ENCODE data around the gene NXPH1. TPM values are rescaled to one million over a fixed set of nuclear protein-coding genes. Genes with fewer than 3 reads are reported as not detected.

NXPH1 gene
- total RNA-seq, result not detected in 2 replicates

- no peak for TF ChIP-seq CTCF (IDR thresholded peaks at IDR 0.05; ENCODE audit: extremely low read depth, low read depth, low read length)
These were observed at the start of gene NXPH1 for GRCh38 chr7:8433477-8434289. Gene NXPH1, plus strand, starts transcription at chr7:8433609.

GRCh38 chr7:8384901-8385300 lies 48.5 kb upstream of the NXPH1 start:
- DNase-seq (ENCODE audit: insufficient read length, low spot score, missing footprints), result no peak
- H3K4me1 ChIP-seq (ENCODE audit: insufficient read depth, low read length), result no peaks in the 10 kb centered on the region
- no peaks in the 10 kb centered on the region for H3K27me3 ChIP-seq (ENCODE audit: insufficient read depth, low read length)
- H3K9me3 ChIP-seq (ENCODE audit: low read depth, low read length), result no peaks in the 10 kb centered on the region
- no peak overlapping the region for H3K4me2 ChIP-seq (ENCODE audit: insufficient read depth, low read length)
- H3K36me3 ChIP-seq (ENCODE audit: insufficient read depth, low read length), result no peaks in the 10 kb centered on the region
- no peak overlapping the region for H2AFZ ChIP-seq (ENCODE audit: low read length)
- H3K27ac ChIP-seq (ENCODE audit: low read depth, low read length), result no peak overlapping the region
- TF ChIP-seq CTCF (IDR thresholded peaks at IDR 0.05; ENCODE audit: extremely low read depth, low read depth, low read length), result no peak
- H3K4me3 ChIP-seq (ENCODE audit: insufficient read depth, low read length), result no peak overlapping the region
- no peaks in the 10 kb centered on the region for H4K20me1 ChIP-seq (ENCODE audit: insufficient read depth, low read length)
- no peaks in the 10 kb centered on the region for H3K79me2 ChIP-seq (ENCODE audit: insufficient read depth, low read length)

More at GRCh38 chr7:8433477-8434289, at the start of gene NXPH1:
- Histone ChIP-seq H2AFZ (ENCODE audit: low read length) (no peak within 1 kb of the TSS), H3K9me3 (ENCODE audit: low read depth, low read length) (no peaks in the 10 kb centered on the region), H3K4me2 (ENCODE audit: insufficient read depth, low read length) (no peak within 1 kb of the TSS), H3K27me3 (ENCODE audit: insufficient read depth, low read length) (peaks cover 40% of the 10 kb centered on the region), H4K20me1 (ENCODE audit: insufficient read depth, low read length) (no peaks in the 10 kb centered on the region), H3K36me3 (ENCODE audit: insufficient read depth, low read length) (no peaks in the 10 kb centered on the region), H3K4me1 (ENCODE audit: insufficient read depth, low read length) (no peaks in the 10 kb centered on the region), H3K27ac (ENCODE audit: low read depth, low read length) (no peak within 1 kb of the TSS), H3K79me2 (ENCODE audit: insufficient read depth, low read length) (no peaks in the 10 kb centered on the region), H3K4me3 (ENCODE audit: insufficient read depth, low read length) (no peak within 1 kb of the TSS)
- no peak for DNase-seq (ENCODE audit: insufficient read length, low spot score, missing footprints)

GRCh38 chr7:8386926-8387550 lies 46.4 kb upstream of the NXPH1 start:
- DNase-seq (ENCODE audit: insufficient read length, low spot score, missing footprints), result no peak
- Histone ChIP-seq H3K9me3 (ENCODE audit: low read depth, low read length) (no peaks in the 10 kb centered on the region), H4K20me1 (ENCODE audit: insufficient read depth, low read length) (no peaks in the 10 kb centered on the region), H3K4me1 (ENCODE audit: insufficient read depth, low read length) (no peaks in the 10 kb centered on the region), H3K4me3 (ENCODE audit: insufficient read depth, low read length) (no peak overlapping the region), H3K36me3 (ENCODE audit: insufficient read depth, low read length) (no peaks in the 10 kb centered on the region), H2AFZ (ENCODE audit: low read length) (no peak overlapping the region), H3K4me2 (ENCODE audit: insufficient read depth, low read length) (no peak overlapping the region), H3K27me3 (ENCODE audit: insufficient read depth, low read length) (no peaks in the 10 kb centered on the region), H3K79me2 (ENCODE audit: insufficient read depth, low read length) (no peaks in the 10 kb centered on the region), H3K27ac (ENCODE audit: low read depth, low read length) (no peak overlapping the region)
- no peak for TF ChIP-seq CTCF (IDR thresholded peaks at IDR 0.05; ENCODE audit: extremely low read depth, low read depth, low read length)

- no peak for TF ChIP-seq CTCF (IDR thresholded peaks at IDR 0.05; ENCODE audit: extremely low read depth, low read depth, low read length)
- Histone ChIP-seq H3K9me3 (ENCODE audit: low read depth, low read length) (no peaks in the 10 kb centered on the region), H2AFZ (ENCODE audit: low read length) (no peak overlapping the region), H3K79me2 (ENCODE audit: insufficient read depth, low read length) (no peaks in the 10 kb centered on the region), H3K4me2 (ENCODE audit: insufficient read depth, low read length) (no peak overlapping the region), H3K4me3 (ENCODE audit: insufficient read depth, low read length) (no peak overlapping the region), H3K27me3 (ENCODE audit: insufficient read depth, low read length) (no peaks in the 10 kb centered on the region), H3K27ac (ENCODE audit: low read depth, low read length) (no peak overlapping the region), H4K20me1 (ENCODE audit: insufficient read depth, low read length) (no peaks in the 10 kb centered on the region), H3K36me3 (ENCODE audit: insufficient read depth, low read length) (no peaks in the 10 kb centered on the region), H3K4me1 (ENCODE audit: insufficient read depth, low read length) (no peaks in the 10 kb centered on the region)
- no peak for DNase-seq (ENCODE audit: insufficient read length, low spot score, missing footprints)
These were observed 45.7 kb upstream of the NXPH1 start for GRCh38 chr7:8387551-8388256.

Measured in osteoblast (primary cell).